Liver (tissue), 9 donors: Measurements from ENCODE around the gene RASSF1. TPM values are rescaled to one million over a fixed set of nuclear protein-coding genes. Genes with fewer than 3 reads are reported as not detected.

Experiments used
- DNase-seq: peaks from one replicate; pipeline ENCODE4 v3.0.0-alpha.2; 2017; ENCODE audit warnings: low spot score
- H3K27ac ChIP-seq, 2 donors: one replicate each; pipeline ENCODE4 v1.7.0; 2013; ENCODE audit warnings: inconsistent platforms in 2 of 2, low read length in 2 of 2, control low read depth in 1 of 2, low read depth in 1 of 2, mild to moderate bottlenecking in 1 of 2
- H3K27me3 ChIP-seq, 4 donors: one replicate each; pipeline versions ENCODE4 v1.6.1 to v1.7.0; 2013; ENCODE audit warnings: low read length in 3 of 4, inconsistent platforms in 1 of 4, mild to moderate bottlenecking in 1 of 4, moderate library complexity in 1 of 4; ENCODE audit not compliant: control insufficient read depth in 4 of 4, insufficient read depth in 4 of 4
- H3K36me3 ChIP-seq, 4 donors: one replicate each; pipeline versions ENCODE4 v1.6.1 to v1.7.0; 2013; ENCODE audit warnings: low read length in 3 of 4, mild to moderate bottlenecking in 3 of 4, low read depth in 1 of 4, moderate library complexity in 1 of 4; ENCODE audit not compliant: control insufficient read depth in 4 of 4, insufficient read depth in 3 of 4
- H3K4me1 ChIP-seq, 4 donors: one replicate each; pipeline versions ENCODE4 v1.6.1 to v1.7.0; 2013; ENCODE audit warnings: low read length in 3 of 4, mild to moderate bottlenecking in 3 of 4, moderate library complexity in 1 of 4; ENCODE audit not compliant: control insufficient read depth in 4 of 4, insufficient read depth in 4 of 4
- H3K4me3 ChIP-seq, 3 donors: one replicate each; pipeline versions ENCODE4 v1.6.1 to v1.7.0; 2013; ENCODE audit warnings: low read length in 3 of 3, control low read depth in 1 of 3, low read depth in 1 of 3, mild to moderate bottlenecking in 1 of 3
- H3K9ac ChIP-seq, 2 donors: one replicate each; pipeline ENCODE4 v1.7.0; 2013; ENCODE audit warnings: low read length in 2 of 2, mild to moderate bottlenecking in 2 of 2, moderate library complexity in 2 of 2, control low read depth in 1 of 2, low read depth in 1 of 2
- H3K9me3 ChIP-seq, 4 donors: one replicate each; pipeline versions ENCODE4 v1.6.1 to v1.7.0; 2013; ENCODE audit warnings: low read length in 3 of 4; ENCODE audit not compliant: control insufficient read depth in 4 of 4
- CTCF ChIP-seq: fragments of 150-350 bp; IDR thresholded peaks from 2 replicates; pipeline ENCODE4 v1.5.1; 2017; ENCODE audit warnings: improper control_type of control experiment, low read depth, low read length; ENCODE audit not compliant: missing input control
- EGR1 ChIP-seq, 2 donors: IDR thresholded peaks; 2 replicates each; pipeline ENCODE4 v1.6.1; 2016 to 2018; ENCODE audit warnings: antibody characterized with exemption in 2 of 2, low read depth in 2 of 2
- FOXA1 ChIP-seq: IDR thresholded peaks from 2 replicates; pipeline ENCODE4 v1.6.1; 2016; ENCODE audit warnings: antibody characterized with exemption
- GABPA ChIP-seq, 2 donors: IDR thresholded peaks in 1 of 2; conservative IDR thresholded peaks in 1 of 2; 2 replicates each; pipeline ENCODE4 v1.6.1; 2016; ENCODE audit warnings: antibody characterized with exemption in 2 of 2, mild to moderate bottlenecking in 1 of 2, moderate library complexity in 1 of 2
- HNF4A ChIP-seq, 2 donors: conservative IDR thresholded peaks; 2 replicates each; pipeline ENCODE4 v1.6.1; 2016; ENCODE audit warnings: antibody characterized with exemption in 2 of 2, mild to moderate bottlenecking in 2 of 2
- HNF4G ChIP-seq: IDR thresholded peaks from 2 replicates; pipeline ENCODE4 v1.6.1; 2016; ENCODE audit warnings: antibody characterized with exemption
- JUND ChIP-seq, 2 donors: IDR thresholded peaks; 2 replicates each; pipeline ENCODE4 v1.6.1; 2016; ENCODE audit warnings: antibody characterized with exemption in 2 of 2
- MAX ChIP-seq: IDR thresholded peaks from 2 replicates; pipeline ENCODE4 v1.6.1; 2016; ENCODE audit warnings: antibody characterized with exemption
- NR2F2 ChIP-seq: IDR thresholded peaks from 2 replicates; pipeline ENCODE4 v1.6.1; 2016; ENCODE audit warnings: antibody characterized with exemption
- RAD21 ChIP-seq, 2 donors: IDR thresholded peaks; 2 replicates each; pipeline ENCODE4 v1.6.1; 2016; ENCODE audit warnings: antibody characterized with exemption in 2 of 2, mild to moderate bottlenecking in 2 of 2
- REST ChIP-seq: IDR thresholded peaks from 2 replicates; pipeline ENCODE4 v1.6.1; 2016; ENCODE audit warnings: antibody characterized with exemption, mild to moderate bottlenecking
- RXRA ChIP-seq, 2 donors: IDR thresholded peaks; 2 replicates each; pipeline ENCODE4 v1.6.1; 2017 to 2018; ENCODE audit warnings: antibody characterized with exemption in 2 of 2, mild to moderate bottlenecking in 1 of 2
- SP1 ChIP-seq: IDR thresholded peaks from 2 replicates; pipeline ENCODE4 v1.6.1; 2018; ENCODE audit warnings: antibody characterized with exemption, mild to moderate bottlenecking
- TAF1 ChIP-seq: conservative IDR thresholded peaks from 2 replicates; pipeline ENCODE4 v1.6.1; 2016; ENCODE audit warnings: antibody characterized with exemption, mild to moderate bottlenecking
- YY1 ChIP-seq: IDR thresholded peaks from 2 replicates; pipeline ENCODE4 v1.6.1; 2016; ENCODE audit warnings: antibody characterized with exemption, mild to moderate bottlenecking
- ZBTB33 ChIP-seq: IDR thresholded peaks from 2 replicates; pipeline ENCODE4 v1.6.1; 2016; ENCODE audit warnings: antibody characterized with exemption
- WGBS: extraction: QIAGEN DNeasy Blood & Tissue Kit; methylation state at CpG from one replicate; pipeline ENCODE4 v1.1.7; 2013; 5-methylcytosine and 5-hydroxymethylcytosine counted together
- polyA plus RNA-seq, 2 donors: library from polyadenylated mRNA; stranded (reverse) in 1 of 2; unstranded in 1 of 2; fragments of 200-250 nt in 1 of 2; fragments of >200 nt in 1 of 2; fragmentation: Nextera tagmentation in 1 of 2; extraction: Ambion mirVana in 1 of 2; gene quantifications; one replicate each; pipeline versions ENCODE4 v1.2.1 to v1.2.3, GENCODE V29; 2013 to 2015
- total RNA-seq, 2 donors: library from RNA; depleted of rRNA; stranded (reverse); fragments of >200 nt; gene quantifications; one replicate each; pipeline ENCODE4 v1.2.3, GENCODE V29; 2014
- donor health status: healthy.
- donor health status: healthy.
- donor health status: healthy.
- donor health status: healthy.
- donor health status: healthy.

RASSF1 gene
- total and polyA plus RNA-seq, 4 donors, result 6.5 to 13.2 (median 11.2) TPM

GRCh38 chr3:50325113-50325480 lies 15.5 kb downstream of the RASSF1 start:
- Histone ChIP-seq H3K9me3 (no peaks in the 10 kb centered on the region), H3K4me3 (no peak overlapping the region), H3K36me3 (peaks cover 0 to 13% (median 4%) of the 10 kb centered on the region in 4 donors), H3K27me3 (no peaks in the 10 kb centered on the region), H3K4me1 (peaks cover 8 to 69% (median 50%) of the 10 kb centered on the region in 4 donors), H3K9ac (no peak overlapping the region), H3K27ac (no peak overlapping the region)
- no peak for DNase-seq
- no peak for TF ChIP-seq FOXA1
- no peak for TF ChIP-seq NR2F2
- no peak for TF ChIP-seq MAX
- no peak for TF ChIP-seq ZBTB33
- no peak for TF ChIP-seq YY1
- no peak for TF ChIP-seq REST
- TF ChIP-seq CTCF, result no peak
- TF ChIP-seq TAF1, result no peak
- no peak for TF ChIP-seq GABPA (IDR thresholded peaks at IDR 0.05 in 1 of 2, conservative IDR thresholded peaks at IDR 0.05 in 1 of 2)
- TF ChIP-seq JUND (IDR thresholded peaks at IDR 0.05), result no peak
- TF ChIP-seq HNF4G, result no peak
- TF ChIP-seq RAD21 (IDR thresholded peaks at IDR 0.05), result no peak
- WGBS, result 78% methylated on average over 2 of the region's 2 CpGs

GRCh38 chr3:50324351-50325112 lies 16.1 kb downstream of the RASSF1 start:
- Histone ChIP-seq H3K27me3 (no peaks in the 10 kb centered on the region), H3K9ac (peak overlapping the region in 1 of 2 donors; percentile 11), H3K36me3 (peaks cover 0 to 7% (median 2%) of the 10 kb centered on the region in 4 donors), H3K9me3 (no peaks in the 10 kb centered on the region), H3K4me3 (no peak overlapping the region), H3K27ac (peak overlapping the region; percentile 98 to 99), H3K4me1 (peaks cover 13 to 75% (median 56%) of the 10 kb centered on the region in 4 donors)
- DNase-seq, result peak; percentile 82
- TF ChIP-seq FOXA1 (no peak), YY1 (no peak), CTCF (peak; percentile 84), GABPA (IDR thresholded peaks at IDR 0.05 in 1 of 2, conservative IDR thresholded peaks at IDR 0.05 in 1 of 2) (no peak), RXRA (IDR thresholded peaks at IDR 0.05) (peak; percentile 30 to 59), SP1 (peak; percentile 51), HNF4A (conservative IDR thresholded peaks at IDR 0.05) (peak; percentile 35 to 57), RAD21 (IDR thresholded peaks at IDR 0.05) (peak; percentile 83 to 92), TAF1 (no peak), MAX (no peak), REST (no peak), HNF4G (no peak), EGR1 (IDR thresholded peaks at IDR 0.05; ENCODE audit: low read depth in 2 of 2) (no peak), NR2F2 (peak; percentile 84)
- 28% methylated on average over 4 of the region's 4 CpGs for WGBS
